Cardiac muscle cell (in vitro differentiated cells and primary cell): ENCODE data around the gene RENBP. TPM values are rescaled to one million over a fixed set of nuclear protein-coding genes. Genes with fewer than 3 reads are reported as not detected.

Source experiments
- DNase-seq, 2 donors: peaks; one replicate each; pipeline versions ENCODE4 v3.0.0 to v3.0.0-alpha.2; 2010 to 2017; ENCODE audit warnings: low read depth in 1 of 2, low spot score in 1 of 2
- H3K27ac ChIP-seq: fragments of 200-600 bp; sonication (generic); 2 replicates; pipeline ENCODE4 v1.5.1; 2016
- H3K27me3 ChIP-seq: fragments of 200-600 bp; sonication (generic); 2 replicates; pipeline ENCODE4 v1.6.0; 2016; ENCODE audit warnings: control low read depth
- H3K36me3 ChIP-seq: fragments of 200-600 bp; sonication (generic); 2 replicates; pipeline ENCODE4 v1.5.1; 2016; ENCODE audit warnings: control low read depth
- H3K4me1 ChIP-seq: fragments of 200-600 bp; sonication (generic); 2 replicates; pipeline ENCODE4 v1.8.1; 2017; ENCODE audit warnings: low read depth, mild to moderate bottlenecking, mixed run types
- H3K4me3 ChIP-seq: fragments of 200-600 bp; sonication (generic); 2 replicates; pipeline ENCODE4 v1.5.1; 2016; ENCODE audit warnings: mild to moderate bottlenecking
- H3K9me3 ChIP-seq: fragments of 200-600 bp; sonication (generic); 2 replicates; pipeline ENCODE4 v1.5.1; 2017; ENCODE audit warnings: low read depth, mild to moderate bottlenecking, control low read depth
- CTCF ChIP-seq: IDR thresholded peaks from 2 replicates; pipeline ENCODE4 v1.5.1; 2012; ENCODE audit warnings: low read depth, mild to moderate bottlenecking, low read length
- polyA plus RNA-seq: library from polyadenylated mRNA; unstranded; fragments of >200 nt; fragmentation: Nextera tagmentation; extraction: Ambion mirVana; gene quantifications from 2 replicates; pipeline ENCODE4 v1.2.1, GENCODE V29; 2016
- total RNA-seq: library from RNA; depleted of rRNA; stranded (reverse); fragments of >200 nt; gene quantifications from 2 replicates; pipeline ENCODE4 v1.2.3, GENCODE V29; 2016

The RENBP gene
- total and polyA plus RNA-seq, 2 experiments from 2014 or later = 7.4 to 12.4 TPM

- peak overlapping the region; percentile 100 for H3K27ac ChIP-seq
- DNase-seq = peak in 1 of 2 donors; percentile 5
- H3K9me3 ChIP-seq = no peaks in the 10 kb centered on the region
- peaks cover 2% of the 10 kb centered on the region for H3K36me3 ChIP-seq
- no peaks in the 10 kb centered on the region for H3K4me1 ChIP-seq
- no peaks in the 10 kb centered on the region for H3K27me3 ChIP-seq
- peak overlapping the region; percentile 77 for H3K4me3 ChIP-seq
- TF ChIP-seq CTCF = no peak
Measured at GRCh38 chrX:153969125-153969903, 24.9 kb upstream of the RENBP start.

GRCh38 chrX:153968754-153969124 lies 24.3 kb upstream of the RENBP start:
- no peaks in the 10 kb centered on the region for H3K27me3 ChIP-seq
- H3K9me3 ChIP-seq = no peaks in the 10 kb centered on the region
- peak overlapping the region; percentile 37 for H3K27ac ChIP-seq
- peaks cover 2% of the 10 kb centered on the region for H3K36me3 ChIP-seq
- TF ChIP-seq CTCF = no peak
- DNase-seq = peak in 1 of 2 donors; percentile 35
- H3K4me3 ChIP-seq = peak overlapping the region; percentile 77
- no peaks in the 10 kb centered on the region for H3K4me1 ChIP-seq

- no peak for DNase-seq
- H3K4me3 ChIP-seq = no peak overlapping the region
Measured at GRCh38 chrX:153968255-153968654, 23.8 kb upstream of the RENBP start.

GRCh38 chrX:153967536-153968224 lies 23.2 kb upstream of the RENBP start:
- H3K4me3 ChIP-seq = no peak overlapping the region
- H3K27me3 ChIP-seq = no peaks in the 10 kb centered on the region
- H3K4me1 ChIP-seq = no peaks in the 10 kb centered on the region
- DNase-seq = no peak
- no peaks in the 10 kb centered on the region for H3K9me3 ChIP-seq
- H3K36me3 ChIP-seq = peaks cover 2% of the 10 kb centered on the region
- TF ChIP-seq CTCF = no peak
- no peak overlapping the region for H3K27ac ChIP-seq

More at GRCh38 chrX:153968255-153968654, 23.8 kb upstream of the RENBP start:
- no peaks in the 10 kb centered on the region for H3K4me1 ChIP-seq
- no peaks in the 10 kb centered on the region for H3K27me3 ChIP-seq
- H3K9me3 ChIP-seq = no peaks in the 10 kb centered on the region
- TF ChIP-seq CTCF = no peak
- peak overlapping the region; percentile 37 for H3K27ac ChIP-seq
- H3K36me3 ChIP-seq = peaks cover 2% of the 10 kb centered on the region

GRCh38 chrX:153966841-153967535 lies 22.5 kb upstream of the RENBP start:
- H3K27ac ChIP-seq = no peak overlapping the region
- H3K4me3 ChIP-seq = no peak overlapping the region

More at GRCh38 chrX:153966841-153967535, 22.5 kb upstream of the RENBP start:
- DNase-seq = no peak
- H3K9me3 ChIP-seq = no peaks in the 10 kb centered on the region
- no peaks in the 10 kb centered on the region for H3K27me3 ChIP-seq
- TF ChIP-seq CTCF = no peak
- H3K36me3 ChIP-seq = peaks cover 2% of the 10 kb centered on the region
- H3K4me1 ChIP-seq = no peaks in the 10 kb centered on the region
